AG04450 (cell line): ENCODE measurements around the gene LACTBL1. TPM values are rescaled to one million over a fixed set of nuclear protein-coding genes. Genes with fewer than 3 reads are reported as not detected.

Source experiments
- CTCF ChIA-PET: fragments of 300-600, 350-600 bp; formaldehyde crosslinking; extraction: SDS; loops from one replicate; lab custom pipeline; 2022; ENCODE audit warnings: antibody characterized with exemption, inconsistent platforms; lab: Charles Lee
- POLR2A ChIA-PET: fragments of 350-600 bp; formaldehyde crosslinking; extraction: SDS; loops from one replicate; lab custom pipeline; 2021; ENCODE audit warnings: antibody characterized with exemption, inconsistent platforms; lab: Yijun Ruan, JAX
- DNase-seq: peaks from one replicate; pipeline ENCODE4 v3.0.0-alpha.2; 2011; ENCODE audit warnings: low read depth, low spot score
- H3K27ac ChIP-seq: one replicate; pipeline ENCODE4 v1.5.1; 2012; ENCODE audit warnings: low read depth, low read length, control low read depth
- H3K27me3 ChIP-seq: one replicate; pipeline ENCODE4 v1.6.0; 2012; ENCODE audit warnings: low read length; ENCODE audit not compliant: control insufficient read depth, insufficient read depth
- H3K4me3 ChIP-seq: 2 replicates; pipeline ENCODE4 v1.5.1; 2011; ENCODE audit warnings: mild to moderate bottlenecking, low read depth, low read length, control low read depth
- H3K9me3 ChIP-seq: 2 replicates; pipeline ENCODE4 v1.5.1; 2012; ENCODE audit warnings: low read length; ENCODE audit not compliant: control insufficient read depth, insufficient read depth
- polyA plus RNA-seq: library from polyadenylated mRNA; depleted of rRNA; stranded (reverse); fragments of >200 nt; gene quantifications from 2 replicates; pipeline ENCODE4 v1.2.3, GENCODE V29; 2011
- TF ChIP-seq, protein P1 (sequence below): IDR thresholded peaks from 2 replicates; pipeline ENCODE4 v1.5.1; 2011; ENCODE audit warnings: low read depth, low read length, control low read depth, inconsistent platforms

The LACTBL1 gene
- polyA plus RNA-seq, 1 experiment, result not detected

DNA sequence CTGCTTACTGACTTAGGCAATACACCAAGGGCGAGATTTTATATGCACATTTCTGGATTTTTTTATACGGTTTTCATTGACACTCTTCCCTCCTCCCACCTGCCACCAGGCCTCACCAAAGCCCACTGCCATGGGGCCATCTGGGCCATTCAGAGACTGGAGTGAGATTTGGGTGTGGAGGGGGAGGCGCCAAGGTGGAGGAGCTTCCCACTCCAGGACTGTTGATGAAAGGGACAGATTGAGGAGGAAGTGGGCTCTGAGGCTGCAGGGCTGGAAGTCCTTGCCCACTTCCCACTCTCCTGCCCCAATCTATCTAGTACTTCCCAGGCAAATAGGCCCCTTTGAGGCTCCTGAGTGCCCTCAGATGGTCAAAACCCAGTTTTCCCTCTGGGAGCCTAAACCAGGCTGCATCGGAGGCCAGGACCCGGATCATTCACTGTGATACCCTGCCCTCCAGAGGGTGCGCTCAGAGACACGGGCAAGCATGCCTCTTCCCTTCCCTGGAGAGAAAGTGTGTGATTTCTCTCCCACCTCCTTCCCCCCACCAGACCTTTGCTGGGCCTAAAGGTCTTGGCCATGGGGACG lies 57.9 kb downstream of the LACTBL1 start:
- POLR2A ChIA-PET, result no interaction called here
- H3K27me3 ChIP-seq, result no peaks in the 10 kb centered on the region
- no peak for DNase-seq

GRCh38 chr1:22914156-22914555 lies 58.5 kb downstream of the LACTBL1 start:
- no peak for DNase-seq
- TF ChIP-seq, protein P1, sequence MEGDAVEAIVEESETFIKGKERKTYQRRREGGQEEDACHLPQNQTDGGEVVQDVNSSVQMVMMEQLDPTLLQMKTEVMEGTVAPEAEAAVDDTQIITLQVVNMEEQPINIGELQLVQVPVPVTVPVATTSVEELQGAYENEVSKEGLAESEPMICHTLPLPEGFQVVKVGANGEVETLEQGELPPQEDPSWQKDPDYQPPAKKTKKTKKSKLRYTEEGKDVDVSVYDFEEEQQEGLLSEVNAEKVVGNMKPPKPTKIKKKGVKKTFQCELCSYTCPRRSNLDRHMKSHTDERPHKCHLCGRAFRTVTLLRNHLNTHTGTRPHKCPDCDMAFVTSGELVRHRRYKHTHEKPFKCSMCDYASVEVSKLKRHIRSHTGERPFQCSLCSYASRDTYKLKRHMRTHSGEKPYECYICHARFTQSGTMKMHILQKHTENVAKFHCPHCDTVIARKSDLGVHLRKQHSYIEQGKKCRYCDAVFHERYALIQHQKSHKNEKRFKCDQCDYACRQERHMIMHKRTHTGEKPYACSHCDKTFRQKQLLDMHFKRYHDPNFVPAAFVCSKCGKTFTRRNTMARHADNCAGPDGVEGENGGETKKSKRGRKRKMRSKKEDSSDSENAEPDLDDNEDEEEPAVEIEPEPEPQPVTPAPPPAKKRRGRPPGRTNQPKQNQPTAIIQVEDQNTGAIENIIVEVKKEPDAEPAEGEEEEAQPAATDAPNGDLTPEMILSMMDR, result no peak
- Histone ChIP-seq H3K27me3 (no peaks in the 10 kb centered on the region), H3K9me3 (no peaks in the 10 kb centered on the region), H3K27ac (no peak overlapping the region), H3K4me3 (no peak overlapping the region)
- CTCF ChIA-PET, result no interaction called here
- POLR2A ChIA-PET, result no interaction called here

More for the DNA sequence above, 57.9 kb downstream of the LACTBL1 start:
- CTCF ChIA-PET, result no interaction called here
- TF ChIP-seq, protein P1, result no peak
- Histone ChIP-seq H3K4me3 (no peak overlapping the region), H3K27ac (no peak overlapping the region), H3K9me3 (no peaks in the 10 kb centered on the region)

GRCh38 chr1:22913421-22914141 lies 59.1 kb downstream of the LACTBL1 start:
- no peaks in the 10 kb centered on the region for H3K27me3 ChIP-seq
- H3K9me3 ChIP-seq, result no peaks in the 10 kb centered on the region
- no peak for DNase-seq
- H3K27ac ChIP-seq, result no peak overlapping the region
- ChIA-PET CTCF (no interaction called here), POLR2A (no interaction called here)
- TF ChIP-seq, protein P1, result no peak
- H3K4me3 ChIP-seq, result no peak overlapping the region

DNA sequence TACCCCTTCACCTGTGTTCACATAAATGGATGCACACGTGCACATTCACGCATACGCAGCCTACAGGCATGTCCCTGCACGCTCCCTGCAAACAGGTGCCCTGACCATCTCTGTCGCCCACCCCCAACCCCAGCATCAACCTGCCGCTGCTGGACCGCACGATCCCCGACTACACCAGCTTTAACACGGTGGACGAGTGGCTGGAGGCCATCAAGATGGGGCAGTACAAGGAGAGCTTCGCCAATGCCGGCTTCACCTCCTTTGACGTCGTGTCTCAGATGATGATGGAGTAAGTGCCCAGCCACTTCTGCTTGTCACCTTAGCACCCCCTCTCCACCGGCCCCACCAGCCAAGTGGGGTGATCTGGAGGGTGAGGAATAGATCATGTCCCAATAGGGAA lies 60.4 kb downstream of the LACTBL1 start:
- Histone ChIP-seq H3K4me3 (no peak overlapping the region), H3K27ac (no peak overlapping the region), H3K27me3 (no peaks in the 10 kb centered on the region), H3K9me3 (no peaks in the 10 kb centered on the region)
- no peak for DNase-seq
- ChIA-PET CTCF (no interaction called here), POLR2A (no interaction called here)
- TF ChIP-seq, protein P1, result no peak

GRCh38 chr1:22910986-22911651 lies 61.5 kb downstream of the LACTBL1 start:
- TF ChIP-seq, protein P1, result no peak
- Histone ChIP-seq H3K27ac (no peak overlapping the region), H3K4me3 (no peak overlapping the region), H3K27me3 (no peaks in the 10 kb centered on the region), H3K9me3 (no peaks in the 10 kb centered on the region)
- POLR2A ChIA-PET, result no interaction called here
- no peak for DNase-seq
- CTCF ChIA-PET, result no interaction called here
